ENCODE data around the gene ANKRD7.

- TF ChIP-seq FOXP4 (CRISPR knock-in tag; IDR thresholded peaks at IDR 0.05) = no peak
- no peak for TF ChIP-seq TEAD4 (CRISPR knock-in tag; IDR thresholded peaks at IDR 0.05)
- no peak for TF ChIP-seq E2F4 (CRISPR knock-in tag; IDR thresholded peaks at IDR 0.05; ENCODE audit: borderline replicate concordance, low read depth)
- no peak for TF ChIP-seq MYBL2 (CRISPR knock-in tag; IDR thresholded peaks at IDR 0.05)
- TF ChIP-seq CTCF (IDR thresholded peaks at IDR 0.05) = no peak
- no peak for TF ChIP-seq STAT6 (CRISPR knock-in tag; conservative IDR thresholded peaks at IDR 0.05; ENCODE audit: low read depth)
- TF ChIP-seq MAX (CRISPR knock-in tag; IDR thresholded peaks at IDR 0.05) = no peak
- TF ChIP-seq MXD4 (CRISPR knock-in tag; IDR thresholded peaks at IDR 0.05; ENCODE audit: borderline replicate concordance) = no peak
- no peak for TF ChIP-seq ATF3 (CRISPR knock-in tag; conservative IDR thresholded peaks at IDR 0.05)
- no peak for TF ChIP-seq GTF2I (CRISPR knock-in tag; conservative IDR thresholded peaks at IDR 0.05)
Observed at GRCh38 chr7:118264836-118265235, 40.3 kb downstream of the ANKRD7 start.

Measured in WTC11 (cell line).